GM10266 (cell line): ENCODE measurements around the gene GLI1.

Experiments used
- DNase-seq: peaks from one replicate; pipeline ENCODE4 v3.0.0; 2012; ENCODE audit errors: extremely low spot score
- TF ChIP-seq, protein P1 (sequence below): IDR thresholded peaks from 2 replicates; pipeline ENCODE4 v1.5.1; 2012; ENCODE audit warnings: mild to moderate bottlenecking, low read depth; ENCODE audit not compliant: control insufficient read depth, insufficient read depth; ENCODE audit errors: missing control alignments

Gene GLI1

DNA sequence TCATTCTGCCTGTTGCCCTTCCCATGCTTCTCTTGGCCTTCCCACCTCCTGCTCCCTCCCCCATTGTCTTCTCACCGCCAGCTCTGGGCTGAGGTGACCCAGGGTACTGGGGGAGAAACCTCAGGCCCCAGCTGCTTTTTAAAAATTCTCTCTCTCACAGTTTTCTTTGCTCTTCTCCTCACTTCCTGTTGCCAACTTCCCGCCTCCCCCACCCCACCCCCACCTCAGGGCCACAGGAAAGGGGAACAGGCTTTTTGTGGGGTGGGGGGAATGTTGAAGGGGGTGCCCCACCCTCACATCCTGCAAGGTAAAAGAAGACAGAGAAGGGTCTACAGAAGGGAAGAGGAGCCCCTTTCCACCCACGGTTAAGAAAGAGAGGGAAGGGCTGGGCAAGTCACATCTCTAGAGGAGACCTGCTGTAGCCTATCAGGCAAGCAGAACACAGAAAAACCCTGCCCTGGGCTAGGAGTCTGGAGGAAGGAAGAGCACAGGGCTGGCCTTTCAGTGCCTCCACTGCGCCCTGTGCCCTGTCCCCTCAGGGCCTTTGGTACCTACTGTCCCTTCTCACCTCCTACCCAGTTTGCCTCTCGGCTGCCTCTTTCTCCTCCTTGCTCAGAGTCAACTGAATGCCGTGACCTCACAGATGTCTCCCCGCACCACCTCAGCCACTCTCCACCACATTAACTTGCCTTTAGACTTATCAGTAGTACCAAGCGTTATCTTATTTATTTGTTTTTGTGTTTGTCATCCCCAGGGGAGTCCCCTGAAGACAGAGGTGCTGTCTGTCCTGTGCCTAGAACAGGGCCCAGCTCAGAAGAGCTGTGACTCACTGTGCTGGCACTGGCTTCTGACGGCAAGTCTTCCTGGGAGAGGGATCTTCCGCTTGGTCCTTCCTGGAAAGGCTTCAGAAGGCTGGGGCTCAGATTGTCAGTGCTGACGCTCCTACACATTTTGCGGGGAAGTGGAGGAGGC, 18.4 kb downstream of the GLI1 start:
- TF ChIP-seq, protein P1, sequence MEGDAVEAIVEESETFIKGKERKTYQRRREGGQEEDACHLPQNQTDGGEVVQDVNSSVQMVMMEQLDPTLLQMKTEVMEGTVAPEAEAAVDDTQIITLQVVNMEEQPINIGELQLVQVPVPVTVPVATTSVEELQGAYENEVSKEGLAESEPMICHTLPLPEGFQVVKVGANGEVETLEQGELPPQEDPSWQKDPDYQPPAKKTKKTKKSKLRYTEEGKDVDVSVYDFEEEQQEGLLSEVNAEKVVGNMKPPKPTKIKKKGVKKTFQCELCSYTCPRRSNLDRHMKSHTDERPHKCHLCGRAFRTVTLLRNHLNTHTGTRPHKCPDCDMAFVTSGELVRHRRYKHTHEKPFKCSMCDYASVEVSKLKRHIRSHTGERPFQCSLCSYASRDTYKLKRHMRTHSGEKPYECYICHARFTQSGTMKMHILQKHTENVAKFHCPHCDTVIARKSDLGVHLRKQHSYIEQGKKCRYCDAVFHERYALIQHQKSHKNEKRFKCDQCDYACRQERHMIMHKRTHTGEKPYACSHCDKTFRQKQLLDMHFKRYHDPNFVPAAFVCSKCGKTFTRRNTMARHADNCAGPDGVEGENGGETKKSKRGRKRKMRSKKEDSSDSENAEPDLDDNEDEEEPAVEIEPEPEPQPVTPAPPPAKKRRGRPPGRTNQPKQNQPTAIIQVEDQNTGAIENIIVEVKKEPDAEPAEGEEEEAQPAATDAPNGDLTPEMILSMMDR: no peak
- peak; percentile 73 for DNase-seq

DNA sequence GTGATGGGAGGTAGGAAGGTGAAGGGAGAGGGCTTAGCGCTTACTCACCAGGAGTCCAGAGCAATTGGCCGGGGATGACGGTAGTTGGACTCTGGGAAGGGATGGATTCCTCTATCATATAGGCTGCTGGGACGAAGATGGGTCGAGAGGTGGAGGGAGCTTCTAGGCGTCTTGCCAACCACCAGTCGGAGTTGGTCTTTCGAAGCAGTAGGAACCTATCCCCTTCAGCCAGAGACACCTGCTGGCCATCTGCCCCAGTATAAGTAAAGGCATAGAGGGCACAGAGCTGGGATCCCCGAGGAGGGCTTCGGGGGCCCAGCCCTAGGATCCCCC, 19.4 kb downstream of the GLI1 start:
- DNase-seq: no peak
- TF ChIP-seq, protein P1: no peak

DNA sequence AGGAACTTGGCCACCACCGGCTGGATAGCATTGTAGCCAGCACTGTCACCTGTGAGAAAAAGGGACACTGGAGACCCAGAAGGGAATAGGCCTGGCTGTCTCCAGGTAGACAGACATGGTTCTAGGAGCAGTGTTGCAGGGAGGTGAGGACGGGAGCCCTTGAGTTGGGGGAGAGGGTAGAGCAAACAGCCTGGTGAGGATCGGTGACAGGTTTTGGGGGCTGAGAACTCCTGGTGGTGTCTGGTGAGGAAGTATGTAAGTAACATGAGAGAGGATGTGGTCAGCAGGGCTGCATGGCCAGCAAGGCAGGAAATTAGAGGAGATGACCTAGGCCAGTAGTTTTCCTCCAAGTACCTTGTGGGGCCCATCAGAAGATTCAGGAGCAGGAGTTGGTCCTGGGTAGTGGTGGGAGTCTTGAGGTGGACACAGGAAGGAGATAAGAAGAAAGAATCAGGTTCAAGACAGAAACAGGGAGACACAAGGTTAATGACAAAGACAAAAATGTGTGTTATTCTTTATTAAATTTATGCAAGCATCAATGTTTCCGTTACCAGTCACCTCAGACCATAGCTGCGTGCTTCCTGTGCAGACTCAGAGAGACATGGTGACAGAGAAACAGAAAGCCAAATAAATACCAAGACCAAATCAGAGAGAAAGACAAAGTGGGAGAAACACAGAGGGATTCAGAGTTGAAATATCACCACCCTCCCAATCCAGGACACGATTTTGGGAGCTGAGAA, 20.0 kb downstream of the GLI1 start, which contains the start of gene ARHGAP9:
TSS of gene ARHGAP9 (minus strand) at position 491 of the 740 bp plus-strand sequence. CDS start at position 31, 460 bp downstream.
- TF ChIP-seq, protein P1: no peak
- peak; percentile 78 for DNase-seq

DNA sequence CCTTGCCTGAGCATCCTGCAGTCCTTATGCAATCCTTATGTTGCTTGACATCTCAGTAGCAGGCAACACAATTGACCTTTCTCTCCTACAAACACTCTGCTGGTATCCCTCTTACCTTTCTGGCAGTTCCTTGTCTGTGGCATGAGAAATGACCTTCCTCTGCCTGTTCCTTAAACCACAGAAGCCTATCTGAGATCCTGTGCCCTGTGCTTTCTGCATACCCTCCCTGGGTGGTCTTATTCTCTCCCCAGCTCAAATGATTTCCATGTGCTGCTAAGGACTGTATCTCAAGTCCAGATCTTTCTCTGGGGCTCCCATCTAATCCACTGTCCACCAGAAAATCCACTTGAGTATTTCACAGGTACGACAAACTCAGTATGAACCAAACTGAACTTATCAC, 22.1 kb downstream of the GLI1 start:
- DNase-seq: no peak
- TF ChIP-seq, protein P1: no peak

DNA sequence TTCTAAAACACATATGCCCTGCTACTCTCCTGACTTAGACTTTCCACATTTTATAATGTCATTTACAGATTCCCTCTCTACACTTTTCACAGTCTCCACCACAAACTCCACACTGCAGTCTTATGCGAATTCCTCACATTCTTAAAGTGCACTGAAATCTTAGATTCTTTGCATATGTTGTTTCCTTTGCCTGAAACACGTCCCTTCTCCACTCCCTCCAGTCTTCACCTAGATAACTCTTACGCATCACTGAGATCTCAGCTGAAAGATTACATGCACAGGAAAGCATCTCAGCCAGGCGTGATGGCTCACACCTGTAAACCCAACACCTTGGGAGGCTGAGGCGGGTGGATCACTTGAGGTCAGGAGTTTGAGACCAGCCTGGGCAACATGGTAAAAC, 23.9 kb downstream of the GLI1 start:
- DNase-seq: no peak
- TF ChIP-seq, protein P1: no peak

DNA sequence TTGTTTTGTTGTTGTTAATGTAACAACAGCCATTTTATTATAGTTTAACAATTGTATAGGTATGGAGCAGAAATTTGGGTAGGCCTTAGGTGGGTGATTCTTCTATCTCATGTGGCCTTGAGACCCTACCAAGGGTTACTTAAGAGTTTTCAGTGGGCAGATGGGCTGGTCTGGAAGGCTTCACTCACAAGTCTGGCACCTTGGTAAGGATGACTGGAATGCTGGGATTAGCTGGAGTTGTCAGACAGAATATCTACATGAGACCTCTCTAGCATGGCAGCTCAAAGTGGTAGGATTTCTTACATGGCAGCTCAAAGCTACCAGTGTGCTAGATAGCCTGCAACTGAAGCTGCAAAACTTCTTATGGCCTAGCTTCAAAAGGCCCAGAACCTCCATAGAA, 26.1 kb downstream of the GLI1 start:
- DNase-seq: no peak
- TF ChIP-seq, protein P1: no peak
